IMR-90 (cell line): ENCODE results near the gene KCNMB2. TPM values are rescaled to one million over a fixed set of nuclear protein-coding genes. Genes with fewer than 3 reads are reported as not detected.

Experiments
- ATAC-seq: fragments of 200-7000 bp; cut with Tn5 transposase; 2 replicates; pipeline ENCODE4 v1.9.1; 2020; ENCODE audit warnings: low read depth, mild to moderate bottlenecking, moderate library complexity
- BruUV-seq: library from RNA; stranded (reverse); fragments of 400-500 nt; replicated peaks from 2 replicates; lab custom pipeline; 2021; lab: Mats Ljungman, UMichigan
- CTCF ChIA-PET: fragments of 300-600 bp; formaldehyde crosslinking; extraction: SDS; loops from one replicate; lab custom pipeline; 2021; ENCODE audit warnings: antibody characterized with exemption; lab: Yijun Ruan, JAX
- POLR2A ChIA-PET: fragments of 300-600 bp; sonication (Branson Sonifier 250); formaldehyde crosslinking; loops from one replicate; lab custom pipeline; 2022; ENCODE audit warnings: antibody characterized with exemption; ENCODE audit not compliant: unreplicated experiment; lab: Charles Lee
- DNase-seq: peaks from one replicate; pipeline ENCODE4 v3.0.0; 2013
- H2AFZ ChIP-seq: replicated peaks from 2 replicates; pipeline ENCODE3; 2013; ENCODE audit warnings: low read length, mild to moderate bottlenecking; ENCODE audit not compliant: poor library complexity
- H2AK5ac ChIP-seq: 2 replicates; pipeline ENCODE4 v1.6.1; 2013; ENCODE audit warnings: low read depth, low read length, inconsistent platforms
- H2AK9ac ChIP-seq: replicated peaks from 2 replicates; pipeline ENCODE3; 2013; ENCODE audit warnings: mild to moderate bottlenecking, low read depth, low read length, moderate library complexity; ENCODE audit not compliant: poor library complexity
- H2BK120ac ChIP-seq: 2 replicates; pipeline ENCODE4 v1.6.1; 2013; ENCODE audit warnings: low read depth, low read length, inconsistent platforms
- H2BK15ac ChIP-seq: 3 replicates; pipeline ENCODE4 v1.6.1; 2013; ENCODE audit warnings: low read depth, low read length, inconsistent platforms
- H2BK20ac ChIP-seq: 2 replicates; pipeline ENCODE4 v1.6.1; 2013; ENCODE audit warnings: low read depth, mild to moderate bottlenecking, inconsistent platforms, low read length, moderate library complexity
- H2BK5ac ChIP-seq: 2 replicates; pipeline ENCODE4 v1.6.1; 2013; ENCODE audit warnings: mild to moderate bottlenecking, low read depth, low read length, inconsistent platforms; ENCODE audit not compliant: poor library complexity, severe bottlenecking
- H3K14ac ChIP-seq: replicated peaks from 2 replicates; pipeline ENCODE4 v1.6.1; 2013; ENCODE audit warnings: low read depth, low read length, inconsistent platforms
- H3K18ac ChIP-seq: 2 replicates; pipeline ENCODE4 v1.6.1; 2013; ENCODE audit warnings: low read depth, low read length, control low read depth
- H3K23ac ChIP-seq: 2 replicates; pipeline ENCODE4 v1.6.1; 2013; ENCODE audit warnings: low read depth, low read length, inconsistent platforms
- H3K27ac ChIP-seq: 2 replicates; pipeline ENCODE4 v1.5.1; 2013; ENCODE audit warnings: mild to moderate bottlenecking, control low read depth, low read length; ENCODE audit not compliant: insufficient read depth
- H3K27me3 ChIP-seq: 2 replicates; pipeline ENCODE4 v1.6.1; 2013; ENCODE audit warnings: low read length; ENCODE audit not compliant: control insufficient read depth, insufficient read depth
- H3K36me3 ChIP-seq: 2 replicates; pipeline ENCODE4 v1.6.1; 2013; ENCODE audit warnings: low read length, mixed read lengths; ENCODE audit not compliant: control insufficient read depth, insufficient read depth
- H3K4ac ChIP-seq: 2 replicates; pipeline ENCODE4 v1.6.1; 2013; ENCODE audit warnings: low read depth, low read length, inconsistent platforms
- H3K4me1 ChIP-seq: 2 replicates; pipeline ENCODE4 v1.6.1; 2013; ENCODE audit warnings: low read length, mixed read lengths; ENCODE audit not compliant: control insufficient read depth, insufficient read depth
- H3K4me2 ChIP-seq: 2 replicates; pipeline ENCODE4 v1.6.1; 2013; ENCODE audit warnings: low read depth, mild to moderate bottlenecking, control low read depth, low read length, moderate library complexity
- H3K4me3 ChIP-seq: 2 replicates; pipeline ENCODE4 v1.5.1; 2013; ENCODE audit warnings: low read depth, mild to moderate bottlenecking, control low read depth, low read length, moderate library complexity; ENCODE audit not compliant: insufficient read depth
- H3K56ac ChIP-seq: 2 replicates; pipeline ENCODE4 v1.6.1; 2013; ENCODE audit warnings: low read length, inconsistent platforms; ENCODE audit not compliant: insufficient read depth; ENCODE audit errors: extremely low read depth
- H3K79me1 ChIP-seq, 2 experiments: 2 replicates each; pipeline ENCODE4 v1.6.1; 2013; ENCODE audit warnings: low read length in 2 of 2, inconsistent platforms in 1 of 2, low read depth in 1 of 2
- H3K9ac ChIP-seq: 2 replicates; pipeline ENCODE4 v1.6.1; 2013; ENCODE audit warnings: low read depth, low read length, control low read depth
- H3K9me1 ChIP-seq: 2 replicates; pipeline ENCODE4 v1.6.1; 2013; ENCODE audit warnings: low read length, inconsistent platforms; ENCODE audit not compliant: insufficient read depth
- H3K9me3 ChIP-seq: 2 replicates; pipeline ENCODE4 v1.6.1; 2013; ENCODE audit warnings: low read length; ENCODE audit not compliant: control insufficient read depth, insufficient read depth
- H4K20me1 ChIP-seq: 2 replicates; pipeline ENCODE4 v1.6.1; 2013; ENCODE audit warnings: low read length, inconsistent platforms; ENCODE audit not compliant: insufficient read depth
- H4K5ac ChIP-seq: 2 replicates; pipeline ENCODE4 v1.6.1; 2013; ENCODE audit warnings: mild to moderate bottlenecking, low read depth, low read length, control low read depth
- H4K8ac ChIP-seq, 2 experiments: 2 replicates each; pipeline ENCODE4 v1.6.1; 2013; ENCODE audit warnings: low read depth in 2 of 2, low read length in 2 of 2, control low read depth in 1 of 2, inconsistent platforms in 1 of 2
- H4K91ac ChIP-seq: 2 replicates; pipeline ENCODE4 v1.6.1; 2013; ENCODE audit warnings: low read depth, low read length, inconsistent platforms; ENCODE audit not compliant: insufficient read depth
- BHLHE40 ChIP-seq: fragments of 150-350 bp; IDR thresholded peaks from 2 replicates; pipeline ENCODE4 v1.6.1; 2016; ENCODE audit warnings: mild to moderate bottlenecking, low read depth, low read length
- CEBPB ChIP-seq: IDR thresholded peaks from 2 replicates; pipeline ENCODE4 v1.6.1; 2012; ENCODE audit warnings: low read depth, low read length, improper control_type of control experiment
- FOS ChIP-seq: fragments of 150-350 bp; IDR thresholded peaks from 2 replicates; pipeline ENCODE4 v1.6.1; 2016; ENCODE audit warnings: low read depth, low read length
- MAZ ChIP-seq: IDR thresholded peaks from 2 replicates; pipeline ENCODE4 v1.6.1; 2012; ENCODE audit warnings: low read depth, mild to moderate bottlenecking, low read length, improper control_type of control experiment, moderate library complexity, borderline replicate concordance
- MXI1 ChIP-seq: IDR thresholded peaks from 2 replicates; pipeline ENCODE4 v1.6.1; 2012; ENCODE audit warnings: low read depth, mild to moderate bottlenecking, low read length, moderate library complexity, borderline replicate concordance
- NFE2L2 ChIP-seq: fragments of 150-350 bp; IDR thresholded peaks from 2 replicates; pipeline ENCODE4 v1.6.1; 2016; ENCODE audit warnings: low read depth, mild to moderate bottlenecking, low read length
- WGBS, 2 experiments: methylation state at CpG; one replicate each; pipeline versions ENCODE4 v1.1.5 to v1.1.7; 2013; ENCODE audit warnings: missing lambda C conversion rate in 2 of 2; ENCODE audit not compliant: insufficient read length in 1 of 2; ENCODE audit errors: extremely low coverage in 2 of 2; 5-methylcytosine and 5-hydroxymethylcytosine counted together
- dilution Hi-C: fragments of 300-500 bp; cut with HindIII; formaldehyde crosslinking; loops from one replicate; pipeline ENCODE4 v1.14.3; 2018; ENCODE audit warnings: low sequenced_read_pairs; ENCODE audit not compliant: unreplicated experiment
- in situ Hi-C: fragments of 300-500 bp; cut with MboI; formaldehyde crosslinking; loops from 3 replicates; pipeline ENCODE4 v1.14.3; 2019; ENCODE audit warnings: low sequenced_read_pairs, inconsistent platforms, mixed read lengths
- intact Hi-C: fragments of 100-400 bp; cut with micrococcal nuclease; formaldehyde crosslinking; loops from 2 replicates; pipeline ENCODE4 v1.10.0; 2022
- polyA plus RNA-seq, 3 experiments: library from polyadenylated mRNA; depleted of rRNA; stranded (reverse); fragments of >200 nt; gene quantifications; 2 replicates each; pipeline ENCODE4 v1.2.3, GENCODE V29; 2012; ENCODE audit warnings: low replicate concordance in 1 of 3
- total RNA-seq: library from RNA; depleted of rRNA; stranded (reverse); fragments of >200 nt; gene quantifications from 2 replicates; pipeline ENCODE4 v1.2.3, GENCODE V29; 2012
- TF ChIP-seq, protein P1 (sequence below): conservative IDR thresholded peaks from 2 replicates; pipeline ENCODE4 v1.5.1; 2012; ENCODE audit warnings: mild to moderate bottlenecking, low read depth, low read length, improper control_type of control experiment
- TF ChIP-seq, protein P2 (sequence below): fragments of 150-350 bp; IDR thresholded peaks from 2 replicates; pipeline ENCODE4 v1.6.1; 2017; ENCODE audit warnings: mild to moderate bottlenecking, antibody characterized with exemption, low read length, low read depth

The KCNMB2 gene
- total and polyA plus RNA-seq, 2 of the 4 experiments (the other 2 are of a cell fraction): not detected

DNA sequence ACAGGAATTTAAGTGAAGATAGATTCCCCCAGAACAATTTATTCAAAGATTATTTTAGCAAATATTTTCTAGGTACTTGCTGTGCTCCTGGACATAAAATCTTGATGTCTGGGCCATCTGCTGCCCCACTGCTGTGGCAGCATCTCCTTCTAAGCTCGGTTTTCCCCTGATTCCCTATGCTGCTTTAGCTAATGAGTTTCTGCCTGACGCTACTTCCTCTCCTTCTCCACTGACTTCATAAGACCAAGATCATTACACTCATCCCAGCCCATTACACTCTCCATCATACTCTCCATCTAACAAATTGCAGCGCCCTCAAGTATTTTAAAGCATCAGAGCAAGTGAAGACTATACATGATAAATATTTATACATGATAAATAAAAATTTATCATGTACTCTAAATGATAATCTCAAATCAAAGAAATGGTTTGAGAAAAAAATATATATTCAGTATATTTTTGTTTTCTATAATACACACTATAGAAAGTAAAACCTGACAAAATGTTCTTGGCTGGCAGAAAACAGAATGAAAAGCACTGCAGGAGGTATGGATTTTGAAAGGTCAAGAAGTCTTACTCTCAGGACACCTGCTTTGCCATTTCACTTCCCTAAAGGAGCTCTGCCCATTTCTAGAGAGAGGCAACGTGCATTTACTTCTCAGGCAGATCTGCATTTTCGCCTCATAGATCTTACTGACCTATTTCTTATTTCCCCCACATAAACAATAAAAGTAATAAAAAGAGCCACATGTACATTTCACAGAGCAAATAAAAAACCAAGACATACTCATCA, 232.0 kb downstream of the KCNMB2 start:
- BruUV-seq: no TSS peak
- Histone ChIP-seq H2BK20ac (no peak overlapping the region), H3K56ac (no peak overlapping the region), H3K14ac (no peak overlapping the region), H2AFZ (no peak overlapping the region), H3K23ac (no peak overlapping the region), H3K27ac (no peak overlapping the region), H3K4ac (no peak overlapping the region), H3K4me3 (no peak overlapping the region), H3K27me3 (no peaks in the 10 kb centered on the region), H4K91ac (no peak overlapping the region), H2BK120ac (no peak overlapping the region), H3K9me3 (no peaks in the 10 kb centered on the region), H3K9me1 (no peaks in the 10 kb centered on the region), H2BK5ac (no peak overlapping the region), H3K4me2 (no peak overlapping the region), H3K79me1 (no peaks in the 10 kb centered on the region), H4K5ac (no peak overlapping the region), H3K9ac (no peak overlapping the region), H2AK9ac (no peak overlapping the region), H3K36me3 (no peaks in the 10 kb centered on the region), H4K8ac (no peak overlapping the region), H2AK5ac (no peak overlapping the region), H2BK15ac (no peak overlapping the region), H4K20me1 (no peaks in the 10 kb centered on the region), H3K18ac (no peak overlapping the region), H3K4me1 (no peaks in the 10 kb centered on the region)
- intact Hi-C loops: no loop called here
- 30% methylated on average over 2 of the region's 5 CpGs; no CpG with 5 or more reads in 1 of the 2 experiments for WGBS, 2 experiments
- in situ Hi-C loops: no loop called here
- DNase-seq (no peak), ATAC-seq (no peak)
- TF ChIP-seq, protein P1, sequence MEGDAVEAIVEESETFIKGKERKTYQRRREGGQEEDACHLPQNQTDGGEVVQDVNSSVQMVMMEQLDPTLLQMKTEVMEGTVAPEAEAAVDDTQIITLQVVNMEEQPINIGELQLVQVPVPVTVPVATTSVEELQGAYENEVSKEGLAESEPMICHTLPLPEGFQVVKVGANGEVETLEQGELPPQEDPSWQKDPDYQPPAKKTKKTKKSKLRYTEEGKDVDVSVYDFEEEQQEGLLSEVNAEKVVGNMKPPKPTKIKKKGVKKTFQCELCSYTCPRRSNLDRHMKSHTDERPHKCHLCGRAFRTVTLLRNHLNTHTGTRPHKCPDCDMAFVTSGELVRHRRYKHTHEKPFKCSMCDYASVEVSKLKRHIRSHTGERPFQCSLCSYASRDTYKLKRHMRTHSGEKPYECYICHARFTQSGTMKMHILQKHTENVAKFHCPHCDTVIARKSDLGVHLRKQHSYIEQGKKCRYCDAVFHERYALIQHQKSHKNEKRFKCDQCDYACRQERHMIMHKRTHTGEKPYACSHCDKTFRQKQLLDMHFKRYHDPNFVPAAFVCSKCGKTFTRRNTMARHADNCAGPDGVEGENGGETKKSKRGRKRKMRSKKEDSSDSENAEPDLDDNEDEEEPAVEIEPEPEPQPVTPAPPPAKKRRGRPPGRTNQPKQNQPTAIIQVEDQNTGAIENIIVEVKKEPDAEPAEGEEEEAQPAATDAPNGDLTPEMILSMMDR: no peak
- TF ChIP-seq CEBPB: no peak
- TF ChIP-seq, protein P2, sequence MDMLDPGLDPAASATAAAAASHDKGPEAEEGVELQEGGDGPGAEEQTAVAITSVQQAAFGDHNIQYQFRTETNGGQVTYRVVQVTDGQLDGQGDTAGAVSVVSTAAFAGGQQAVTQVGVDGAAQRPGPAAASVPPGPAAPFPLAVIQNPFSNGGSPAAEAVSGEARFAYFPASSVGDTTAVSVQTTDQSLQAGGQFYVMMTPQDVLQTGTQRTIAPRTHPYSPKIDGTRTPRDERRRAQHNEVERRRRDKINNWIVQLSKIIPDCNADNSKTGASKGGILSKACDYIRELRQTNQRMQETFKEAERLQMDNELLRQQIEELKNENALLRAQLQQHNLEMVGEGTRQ: no peak
- TF ChIP-seq MAZ: no peak
- TF ChIP-seq BHLHE40: no peak
- TF ChIP-seq FOS: no peak
- TF ChIP-seq MXI1: no peak
- TF ChIP-seq NFE2L2: no peak
- ChIA-PET CTCF (no interaction called here), POLR2A (no interaction called here)
- dilution Hi-C loops: no loop called here
